K562 (cell line): ENCODE data around the gene ARHGAP42.

Experiments
- CBFB ChIP-seq: sonication (generic); formaldehyde crosslinking; IDR thresholded peaks from 2 replicates; pipeline ENCODE4 v1.4.0; 2020; ENCODE audit warnings: mild to moderate bottlenecking, missing genetic modification reagents
- CTCF ChIP-seq, 3 experiments: IDR thresholded peaks in 2 of 3; conservative IDR thresholded peaks in 1 of 3; 2 replicates each; pipeline ENCODE4 v1.5.1; 2011 to 2012; ENCODE audit warnings: low read length in 3 of 3, mild to moderate bottlenecking in 3 of 3, control low read depth in 2 of 3, improper control_type of control experiment in 1 of 3, inconsistent platforms in 1 of 3, low read depth in 1 of 3, mixed read lengths in 1 of 3, moderate library complexity in 1 of 3; ENCODE audit not compliant: insufficient read depth in 2 of 3
- HMBOX1 ChIP-seq: sonication (generic); IDR thresholded peaks from 2 replicates; pipeline ENCODE4 v1.6.1; 2016
- KLF10 ChIP-seq: fragments of 250-450 bp; sonication (Bioruptor Pico); IDR thresholded peaks from 2 replicates; pipeline ENCODE4 v1.6.1; 2021; ENCODE audit warnings: matching md5 sums
- MYC ChIP-seq, 2 experiments: fragments of 250-450 bp in 1 of 2; sonication (Bioruptor Pico) in 1 of 2; IDR thresholded peaks; 2 replicates each; pipeline versions ENCODE4 v1.5.1 to v1.6.1; 2012 to 2021; ENCODE audit warnings: low read depth in 2 of 2, borderline replicate concordance in 1 of 2, improper control_type of control experiment in 1 of 2, low read length in 1 of 2, mild to moderate bottlenecking in 1 of 2, moderate library complexity in 1 of 2
- PKNOX1 ChIP-seq: fragments of 450-650 bp; IDR thresholded peaks from 2 replicates; pipeline ENCODE4 v1.6.1; 2016
- PML ChIP-seq: IDR thresholded peaks from 2 replicates; pipeline ENCODE4 v1.6.1; 2012; ENCODE audit warnings: low read length, inconsistent platforms
- POLR2A ChIP-seq: fragments of 450-650 bp; conservative IDR thresholded peaks from 2 replicates; pipeline ENCODE4 v1.6.1; 2016
- RREB1 ChIP-seq: fragments of 250-450 bp; sonication (Bioruptor Pico); IDR thresholded peaks from 2 replicates; pipeline ENCODE4 v1.4.0; 2020
- ZBTB7A ChIP-seq: IDR thresholded peaks from 2 replicates; pipeline ENCODE4 v1.6.1; 2011; ENCODE audit warnings: low read depth, mild to moderate bottlenecking, low read length, moderate library complexity, borderline replicate concordance; ENCODE audit not compliant: control insufficient read depth
- ZC3H4 ChIP-seq: sonication (generic); formaldehyde crosslinking; IDR thresholded peaks from 2 replicates; pipeline ENCODE4 v1.9.0; 2021; ENCODE audit warnings: missing genetic modification reagents, borderline replicate concordance
- ZNF274 ChIP-seq: IDR thresholded peaks from 2 replicates; pipeline ENCODE4 v1.6.1; 2011; ENCODE audit warnings: low read depth, mild to moderate bottlenecking, low read length, moderate library complexity, borderline replicate concordance
- ZNF740 ChIP-seq, 3 experiments: fragments of 200-800 bp in 1 of 3; sonication (Bioruptor generic) in 1 of 3; sonication (generic) in 1 of 3; formaldehyde crosslinking in 1 of 3; IDR thresholded peaks; 2 replicates each; pipeline versions ENCODE4 v1.6.1 to v1.8.0; 2016 to 2022; ENCODE audit warnings: mild to moderate bottlenecking in 2 of 3, missing compliant biosample characterization in 2 of 3, missing genetic modification characterization in 2 of 3, missing genetic modification reagents in 1 of 3

GRCh38 chr11:100956351-100956750 lies 269.3 kb downstream of the ARHGAP42 start:
- TF ChIP-seq CTCF (IDR thresholded peaks at IDR 0.05 in 2 of 3, conservative IDR thresholded peaks at IDR 0.05 in 1 of 3; ENCODE audit: insufficient read depth in 2 of 3, low read depth in 1 of 3, low read length in 3 of 3) (no peak), RREB1 (CRISPR knock-in tag) (no peak), MYC (IDR thresholded peaks at IDR 0.05; ENCODE audit: low read depth, low read length) (no peak), MYC (CRISPR knock-in tag; IDR thresholded peaks at IDR 0.05; ENCODE audit: borderline replicate concordance, low read depth) (no peak), ZC3H4 (CRISPR knock-in tag) (no peak), ZNF274 (no peak), ZNF740 (CRISPR knock-in tag; IDR thresholded peaks at IDR 0.05) (no peak), ZNF740 (tag; IDR thresholded peaks at IDR 0.05) (no peak), ZBTB7A (no peak), PKNOX1 (no peak), PML (no peak), POLR2A (no peak), KLF10 (CRISPR knock-in tag) (no peak), CBFB (CRISPR knock-in tag) (no peak), HMBOX1 (no peak)
